HG03520 (cell line): Measurements from ENCODE around the gene SFRP5.

Experiments
- ATAC-seq: cut with Tn5 transposase; IDR thresholded peaks from one replicate; pipeline ENCODE4 v1.9.1; 2021; ENCODE audit warnings: mild to moderate bottlenecking, moderate library complexity; ENCODE audit not compliant: unreplicated experiment

The SFRP5 gene

GRCh38 chr10:97788552-97789442 lies 17.0 kb upstream of the SFRP5 start:
- no peak for ATAC-seq

GRCh38 chr10:97785731-97786130 lies 13.9 kb upstream of the SFRP5 start:
- no peak for ATAC-seq

GRCh38 chr10:97785231-97785630 lies 13.4 kb upstream of the SFRP5 start:
- ATAC-seq = no peak

- ATAC-seq = no peak
Observed at GRCh38 chr10:97784200-97784810, 12.5 kb upstream of the SFRP5 start.

- no peak for ATAC-seq
Observed at GRCh38 chr10:97782455-97783228, 10.8 kb upstream of the SFRP5 start.

GRCh38 chr10:97781618-97782331 lies 10.0 kb upstream of the SFRP5 start:
- no peak for ATAC-seq

- no peak for ATAC-seq
Observed at GRCh38 chr10:97780841-97781617, 9.2 kb upstream of the SFRP5 start.

- ATAC-seq = no peak
Observed at GRCh38 chr10:97779975-97780374, 8.2 kb upstream of the SFRP5 start.

- ATAC-seq = no peak
Observed at GRCh38 chr10:97779492-97779891, 7.7 kb upstream of the SFRP5 start.

- ATAC-seq = no peak
Observed at GRCh38 chr10:97778452-97779302, 6.9 kb upstream of the SFRP5 start.

- no peak for ATAC-seq
Observed at GRCh38 chr10:97777143-97777542, 5.3 kb upstream of the SFRP5 start.

- no peak for ATAC-seq
Observed at GRCh38 chr10:97774811-97775294, 3.1 kb upstream of the SFRP5 start.

GRCh38 chr10:97773096-97773495 lies 1.3 kb upstream of the SFRP5 start:
- no peak for ATAC-seq

GRCh38 chr10:97771055-97771891 lies 526 bp downstream of the SFRP5 start:
- ATAC-seq = no peak

- no peak for ATAC-seq
Observed at GRCh38 chr10:97770255-97770654, 1.5 kb downstream of the SFRP5 start.

GRCh38 chr10:97768322-97769315 lies 3.2 kb downstream of the SFRP5 start:
- no peak for ATAC-seq
